OCI-LY3 (cell line): ENCODE measurements around the gene BFSP1.

Source experiments
- CTCF ChIP-seq: fragments of 200-600, 300-600 bp; sonication (generic); IDR thresholded peaks from 2 replicates; pipeline ENCODE4 v1.5.1; 2014; ENCODE audit warnings: antibody characterized with exemption, low read length, low read depth
- EZH2phosphoT487 ChIP-seq: fragments of 200-600 bp; shearing (Covaris generic); IDR thresholded peaks from 2 replicates; pipeline ENCODE4 v1.6.1; 2018; ENCODE audit warnings: antibody characterized with exemption, mixed run types, low read depth

GRCh38 chr20:17488916-17489600 lies 42.1 kb downstream of the BFSP1 start:
- TF ChIP-seq EZH2phosphoT487 (no peak), CTCF (no peak)
